Ureter (tissue), 1 donor: Measurements from ENCODE around the gene ZNF512B. TPM values are rescaled to one million over a fixed set of nuclear protein-coding genes. Genes with fewer than 3 reads are reported as not detected.

Source experiments
- total RNA-seq: library from RNA; stranded (reverse); gene quantifications from one replicate; pipeline ENCODE4 v1.2.4, GENCODE V29; 2023
- donor health status: DM: yes; HTN: yes; CAD: no.

ZNF512B gene
- total RNA-seq, 1 donor from 2014 or later, result 31.2 TPM

Other genes starting within 250 kb of the ZNF512B start
- gene LIME1, start 233.3 kb downstream of the ZNF512B start, total RNA-seq, result 7.3 TPM
- gene SLC2A4RG, start 230.2 kb downstream of the ZNF512B start, total RNA-seq, result 93.6 TPM
- gene ZBTB46, start 138.7 kb downstream of the ZNF512B start, total RNA-seq, result 10.2 TPM
- gene ABHD16B, start 108.4 kb downstream of the ZNF512B start, total RNA-seq, result not detected
- gene TPD52L2, start 104.7 kb downstream of the ZNF512B start, total RNA-seq, result 85.4 TPM
- 52.4 TPM for gene DNAJC5, start 74.8 kb downstream of the ZNF512B start, total RNA-seq
- gene UCKL1, start 13.5 kb downstream of the ZNF512B start, total RNA-seq, result 47.6 TPM
- gene SAMD10, start 9.7 kb upstream of the ZNF512B start, total RNA-seq, result 17.4 TPM
- 75.0 TPM for gene PRPF6, start 11.2 kb upstream of the ZNF512B start, total RNA-seq
- gene C20orf204, start 66.3 kb upstream of the ZNF512B start, total RNA-seq, result 1.9 TPM
- 28.1 TPM for gene SOX18, start 79.7 kb upstream of the ZNF512B start, total RNA-seq
- gene TCEA2, start 93.3 kb upstream of the ZNF512B start, total RNA-seq, result 43.6 TPM
- 10.3 TPM for gene RGS19, start 109.6 kb upstream of the ZNF512B start, total RNA-seq
- gene OPRL1, start 110.2 kb upstream of the ZNF512B start, total RNA-seq, result 0.42 TPM
- gene LKAAEAR1, start 114.5 kb upstream of the ZNF512B start, total RNA-seq, result not detected
- gene NPBWR2, start 137.6 kb upstream of the ZNF512B start, total RNA-seq, result not detected
- 0.18 TPM for gene MYT1, start 194.5 kb upstream of the ZNF512B start, total RNA-seq